Panc1 (cell line): Measurements from ENCODE around the gene SLC46A3. TPM values are rescaled to one million over a fixed set of nuclear protein-coding genes. Genes with fewer than 3 reads are reported as not detected.

Source experiments
- ATAC-seq: fragments of 200-7000 bp; cut with Tn5 transposase; 2 replicates; pipeline ENCODE4 v1.9.1; 2020; ENCODE audit warnings: mild to moderate bottlenecking, moderate library complexity
- BruUV-seq: library from RNA; stranded (reverse); fragments of 400-500 nt; replicated peaks from 2 replicates; lab custom pipeline; 2021; lab: Mats Ljungman, UMichigan
- CTCF ChIA-PET: fragments of 300-600 bp; sonication (Branson Sonifier 250); formaldehyde crosslinking; loops from one replicate; lab custom pipeline; 2022; ENCODE audit warnings: antibody characterized with exemption; lab: Charles Lee
- POLR2A ChIA-PET: fragments of 300-600 bp; sonication (Branson Sonifier 250); formaldehyde crosslinking; loops from one replicate; lab custom pipeline; 2022; ENCODE audit warnings: antibody characterized with exemption; lab: Charles Lee
- DNase-seq: peaks from one replicate; pipeline ENCODE4 v3.0.0-alpha.2; 2010; ENCODE audit warnings: low read depth, low spot score
- H3K27ac ChIP-seq: 2 replicates; pipeline ENCODE4 v1.5.1; 2011; ENCODE audit warnings: mild to moderate bottlenecking, low read length, inconsistent platforms
- H3K27me3 ChIP-seq: fragments of 200-500 bp; sonication (Bioruptor generic); 2 replicates; pipeline ENCODE4 v1.6.0; 2014; ENCODE audit warnings: low read length, inconsistent platforms; ENCODE audit not compliant: control insufficient read depth, insufficient read depth
- H3K36me3 ChIP-seq: fragments of 200-500 bp; sonication (Bioruptor generic); 2 replicates; pipeline ENCODE4 v1.5.1; 2014; ENCODE audit warnings: inconsistent platforms, mild to moderate bottlenecking, low read length, moderate library complexity; ENCODE audit not compliant: control insufficient read depth, insufficient read depth
- H3K4me1 ChIP-seq: 2 replicates; pipeline ENCODE4 v1.5.1; 2011; ENCODE audit warnings: inconsistent platforms, mild to moderate bottlenecking, low read length, moderate library complexity; ENCODE audit not compliant: control insufficient read depth, insufficient read depth
- H3K4me3 ChIP-seq, 2 experiments: 2 replicates each; pipeline ENCODE4 v1.5.1; 2011 to 2012; ENCODE audit warnings: low read depth in 2 of 2, low read length in 2 of 2, mild to moderate bottlenecking in 2 of 2, inconsistent platforms in 1 of 2, moderate library complexity in 1 of 2
- H3K9me3 ChIP-seq: fragments of 200-500 bp; sonication (Bioruptor generic); 2 replicates; pipeline ENCODE4 v1.5.1; 2014; ENCODE audit warnings: low read depth, mild to moderate bottlenecking, inconsistent platforms, low read length, moderate library complexity; ENCODE audit not compliant: control insufficient read depth, insufficient read depth
- CTCF ChIP-seq: fragments of 450-650 bp; IDR thresholded peaks from 2 replicates; pipeline ENCODE4 v1.5.1; 2017; ENCODE audit warnings: mild to moderate bottlenecking
- POLR2AphosphoS5 ChIP-seq: IDR thresholded peaks from 2 replicates; pipeline ENCODE4 v1.6.1; 2012; ENCODE audit warnings: mild to moderate bottlenecking, low read depth, low read length, moderate library complexity
- REST ChIP-seq, 2 experiments: IDR thresholded peaks; 2 replicates each; pipeline ENCODE4 v1.6.1; 2011 to 2012; ENCODE audit warnings: low read depth in 2 of 2, control low read depth in 1 of 2, low read length in 1 of 2, mild to moderate bottlenecking in 1 of 2, moderate library complexity in 1 of 2; ENCODE audit not compliant: insufficient read depth in 1 of 2
- SIN3A ChIP-seq: IDR thresholded peaks from 2 replicates; pipeline ENCODE4 v1.6.1; 2012; ENCODE audit warnings: low read depth, mild to moderate bottlenecking, low read length, moderate library complexity, borderline replicate concordance; ENCODE audit not compliant: insufficient read depth
- TCF7L2 ChIP-seq: IDR thresholded peaks from 2 replicates; pipeline ENCODE4 v1.6.1; 2011; ENCODE audit warnings: mild to moderate bottlenecking, low read depth, low read length, inconsistent platforms
- in situ Hi-C: cut with HindIII; loops from 2 replicates; pipeline ENCODE4 v1.10.0; 2016; ENCODE audit warnings: low sequenced_read_pairs, low pct_unique_long_range_greater_than_20kb
- intact Hi-C: fragments of 100-400 bp; cut with micrococcal nuclease; formaldehyde crosslinking; loops from one replicate; pipeline ENCODE4 v1.10.0; 2022; ENCODE audit not compliant: unreplicated experiment
- total RNA-seq: library from RNA; stranded (reverse); gene quantifications from one replicate; pipeline ENCODE4 v1.2.1, GENCODE V29; 2021; ENCODE audit not compliant: unreplicated experiment

The SLC46A3 gene
- total RNA-seq, 1 experiment from 2014 or later = 5.5 TPM

GRCh38 chr13:28717170-28717569 lies 1.6 kb downstream of the SLC46A3 start:
- no peak for DNase-seq
- ChIA-PET CTCF (interaction anchor here (0.6 kb wide), 1 partner anchor 131 kb away, joined by 5 read pairs; no protein-coding TSS in a partner anchor), POLR2A (no interaction called here)
- TF ChIP-seq SIN3A = no peak
- TF ChIP-seq POLR2AphosphoS5 = no peak
- no peak for TF ChIP-seq TCF7L2
- no peak for TF ChIP-seq REST (IDR thresholded peaks at IDR 0.05; ENCODE audit: insufficient read depth in 1 of 2, low read depth in 2 of 2, low read length in 1 of 2)
- no peak for TF ChIP-seq CTCF
- H3K4me1 ChIP-seq = peaks cover 11% of the 10 kb centered on the region
- ATAC-seq = no peak
- H3K9me3 ChIP-seq = no peaks in the 10 kb centered on the region
- intact Hi-C loops = no loop called here
- peak overlapping the region in 1 of 2 experiments; percentile 71; a peak in 1 of 4 replicates for H3K4me3 ChIP-seq
- no peaks in the 10 kb centered on the region for H3K27me3 ChIP-seq
- 0 out of 2 replicates have a peak overlapping the region, but pooled peaks have one; percentile 68 for H3K27ac ChIP-seq
- no peaks in the 10 kb centered on the region for H3K36me3 ChIP-seq
- in situ Hi-C loops = no loop called here
- BruUV-seq = no TSS peak

GRCh38 chr13:28716511-28716910 lies 2.3 kb downstream of the SLC46A3 start:
- intact Hi-C loops (no loop called here), in situ Hi-C loops (no loop called here)
- CTCF ChIA-PET = interaction anchor here (0.7 kb wide), 1 partner anchor 756 kb away, joined by 9 read pairs; no protein-coding TSS in a partner anchor
- POLR2A ChIA-PET = no interaction called here
- Histone ChIP-seq H3K27ac (peak overlapping the region; percentile 68), H3K9me3 (no peaks in the 10 kb centered on the region), H3K27me3 (no peaks in the 10 kb centered on the region), H3K4me1 (peaks cover 11% of the 10 kb centered on the region), H3K36me3 (no peaks in the 10 kb centered on the region), H3K4me3 (peak overlapping the region in 1 of 2 experiments; percentile 37; a peak in 2 of 4 replicates)
- ATAC-seq (no peak), DNase-seq (peak; percentile 54)
- TF ChIP-seq TCF7L2 (no peak), SIN3A (no peak), CTCF (no peak), POLR2AphosphoS5 (no peak), REST (IDR thresholded peaks at IDR 0.05; ENCODE audit: insufficient read depth in 1 of 2, low read depth in 2 of 2, low read length in 1 of 2) (no peak)
- BruUV-seq = no TSS peak
